GM12891 (cell line): ENCODE measurements around the gene ELAVL4.

Experiments used
- POLR2A ChIP-seq: IDR thresholded peaks from 2 replicates; pipeline ENCODE4 v1.6.1; 2011; ENCODE audit warnings: low read depth, low read length, control low read depth
- POLR2AphosphoS5 ChIP-seq: IDR thresholded peaks from 2 replicates; pipeline ENCODE4 v1.6.1; 2011; ENCODE audit warnings: low read depth, low read length, control low read depth
- SPI1 ChIP-seq: IDR thresholded peaks from 2 replicates; pipeline ENCODE4 v1.6.1; 2011; ENCODE audit warnings: low read depth, low read length, control low read depth
- TAF1 ChIP-seq: IDR thresholded peaks from 2 replicates; pipeline ENCODE4 v1.6.1; 2011; ENCODE audit warnings: low read depth, low read length, control low read depth

DNA sequence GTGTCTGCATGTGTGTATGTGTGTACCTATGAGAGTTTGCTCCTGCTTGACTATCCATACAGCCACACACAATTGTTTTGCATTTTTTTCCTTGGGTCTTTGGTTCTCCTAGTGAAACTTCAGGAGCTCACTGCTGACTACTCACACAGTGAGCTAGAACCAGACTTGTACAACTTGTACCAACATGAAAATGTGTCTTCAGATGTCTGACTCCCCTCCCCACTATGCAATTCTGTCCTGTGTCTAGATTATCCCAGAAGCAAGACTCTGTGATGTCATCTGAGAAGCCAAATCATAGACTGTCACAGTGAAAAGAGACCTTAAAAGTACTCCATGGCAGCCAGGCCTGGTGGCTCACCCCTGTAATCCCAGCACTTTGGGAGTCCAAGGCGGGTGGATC lies 49.7 kb downstream of the ELAVL4 start:
- TF ChIP-seq POLR2A (no peak), SPI1 (no peak), TAF1 (no peak), POLR2AphosphoS5 (no peak)
